ENCODE measurements around the gene SAMD11.

DNA sequence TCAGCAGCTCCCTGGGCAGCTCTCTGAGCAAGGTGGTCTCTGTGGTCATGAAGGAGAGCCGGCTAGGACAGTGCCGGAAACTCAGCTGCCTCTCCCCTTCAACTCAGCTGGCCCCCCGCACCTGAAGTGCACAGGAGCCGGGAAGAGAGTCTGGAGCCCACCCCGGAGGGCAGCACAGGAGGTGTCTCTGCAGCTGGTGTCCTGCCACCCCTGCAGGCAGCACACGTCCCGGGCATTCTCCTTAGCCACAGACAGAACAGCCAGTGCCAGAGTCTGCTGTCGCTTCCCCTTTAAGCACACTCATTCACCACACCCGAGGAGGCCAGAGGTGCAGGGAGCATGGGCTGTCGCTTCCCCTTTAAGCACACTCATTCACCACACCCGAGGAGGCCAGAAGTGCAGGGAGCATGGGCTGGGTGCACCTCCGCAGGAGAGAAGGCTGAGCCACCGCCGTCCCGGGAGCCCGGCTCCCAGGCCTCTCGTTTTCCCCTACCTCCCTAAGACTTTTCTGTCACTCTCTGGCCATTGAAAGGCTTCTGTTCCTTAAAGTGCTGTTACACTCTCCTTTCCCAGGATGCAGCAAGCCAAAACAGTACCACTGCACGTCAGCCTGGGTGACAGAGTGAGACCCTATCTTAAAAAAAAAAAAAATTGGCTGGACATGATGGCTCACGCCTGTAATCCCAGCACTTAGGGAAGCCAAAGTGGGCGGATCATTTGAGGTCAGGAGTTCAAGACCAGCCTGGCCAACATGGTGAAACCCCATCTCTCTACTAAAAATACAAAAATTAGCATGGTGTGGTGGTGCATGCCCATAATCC lies 16.9 kb upstream of the SAMD11 start:
- TF ChIP-seq CTCF (IDR thresholded peaks at IDR 0.05; ENCODE audit: insufficient read depth, low read depth, low read length) (no peak), EZH2 (IDR thresholded peaks at IDR 0.05; ENCODE audit: insufficient read depth, low read length) (no peak)

Measured in astrocyte (in vitro differentiated cells and primary cell).